Measurements from ENCODE around the gene RASSF5.

Gene RASSF5

DNA sequence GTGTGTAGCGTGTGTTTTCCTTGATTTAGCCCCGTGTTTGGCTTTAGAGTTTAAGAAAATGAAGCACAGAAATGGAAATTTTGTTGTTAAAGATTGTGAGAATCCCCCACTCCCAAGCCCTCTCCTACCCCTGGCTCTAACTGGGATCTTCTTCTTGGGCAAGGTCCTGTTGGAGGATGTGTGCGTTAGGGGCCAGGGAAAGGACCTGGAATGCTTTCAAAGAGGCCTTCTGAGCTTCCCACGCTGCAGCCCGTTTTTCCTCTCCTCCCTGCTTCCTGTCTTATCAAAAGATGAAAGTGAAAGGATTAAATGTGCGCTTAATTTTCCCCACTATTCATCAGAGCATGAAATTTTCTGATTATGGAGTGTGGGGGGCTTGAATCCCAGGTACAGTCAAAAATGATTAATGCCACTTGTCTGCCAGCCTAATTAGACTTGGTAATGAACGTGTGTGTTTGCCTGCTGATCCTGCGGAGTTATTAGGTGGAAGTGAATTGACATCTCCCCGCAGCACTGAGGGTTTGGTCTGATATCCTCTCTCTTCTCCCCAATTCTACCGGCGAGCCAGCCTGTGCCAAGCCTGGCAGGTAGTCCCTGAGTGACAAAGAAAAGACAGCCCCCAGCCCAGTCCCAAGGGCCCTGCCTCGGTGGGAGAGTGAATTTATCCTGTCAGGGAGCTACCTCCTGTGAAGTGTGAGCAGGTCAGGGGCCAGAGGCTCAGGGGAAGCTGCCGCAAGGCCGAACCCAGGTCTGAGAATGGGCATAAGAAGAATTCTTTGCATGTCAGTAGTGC is 4.9 kb downstream of the RASSF5 start:
- no peak for DNase-seq (ENCODE audit: low spot score)
- in situ Hi-C loops (cut with MboI; ENCODE audit: low sequenced_read_pairs, unreplicated experiment) = no loop called here
- TF ChIP-seq CTCF (IDR thresholded peaks at IDR 0.05; ENCODE audit: borderline replicate concordance, control extremely low read depth, extremely low read depth, insufficient read depth, missing control alignments) = no peak

- in situ Hi-C loops (cut with MboI; ENCODE audit: low sequenced_read_pairs, unreplicated experiment) = no loop called here
- DNase-seq (ENCODE audit: low spot score) = no peak
- TF ChIP-seq CTCF (IDR thresholded peaks at IDR 0.05; ENCODE audit: borderline replicate concordance, control extremely low read depth, extremely low read depth, insufficient read depth, missing control alignments) = no peak
Observed at GRCh38 chr1:206512851-206513180, 5.5 kb downstream of the RASSF5 start.

DNA sequence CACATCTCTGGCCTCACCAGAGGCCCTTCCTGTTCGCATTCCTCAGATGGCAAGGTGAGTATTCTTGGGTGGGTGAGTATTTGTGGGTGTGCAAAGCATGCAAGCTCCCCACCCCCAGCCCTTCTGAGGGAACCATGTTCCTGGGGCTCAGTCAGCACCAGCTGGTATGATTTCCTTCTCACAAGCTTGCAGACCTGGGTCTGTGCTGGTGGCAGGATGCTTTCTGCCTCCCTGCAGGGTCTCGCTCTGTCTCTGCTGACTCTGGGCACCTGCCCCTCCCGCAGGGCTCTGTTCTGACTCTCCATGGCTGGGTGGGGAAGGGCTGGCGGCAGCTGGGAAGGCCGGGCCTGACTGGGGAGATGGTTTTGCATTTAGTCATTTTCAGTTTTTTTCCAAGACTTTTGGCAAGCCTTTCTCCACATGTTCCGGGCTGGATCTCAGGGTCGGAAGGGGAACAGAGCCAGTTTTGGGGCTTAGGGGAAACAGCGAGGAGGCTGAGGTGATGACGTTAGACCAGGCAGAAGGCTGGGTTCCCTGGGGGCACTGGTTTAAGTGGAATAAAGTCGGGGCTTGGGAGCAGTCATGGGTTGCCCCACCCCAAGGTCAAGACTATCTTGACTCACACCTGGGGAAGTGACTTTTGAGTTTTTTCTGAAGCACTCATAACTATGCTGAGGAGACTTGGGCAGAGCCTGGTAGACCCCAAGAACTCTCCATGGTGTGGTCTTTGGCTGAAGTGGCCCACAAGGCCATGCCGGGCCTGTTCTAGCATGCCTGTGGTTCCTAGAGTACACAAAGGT is 6.2 kb downstream of the RASSF5 start:
- TF ChIP-seq CTCF (IDR thresholded peaks at IDR 0.05; ENCODE audit: borderline replicate concordance, control extremely low read depth, extremely low read depth, insufficient read depth, missing control alignments) = no peak
- in situ Hi-C loops (cut with MboI; ENCODE audit: low sequenced_read_pairs, unreplicated experiment) = no loop called here
- DNase-seq (ENCODE audit: low spot score) = no peak

DNA sequence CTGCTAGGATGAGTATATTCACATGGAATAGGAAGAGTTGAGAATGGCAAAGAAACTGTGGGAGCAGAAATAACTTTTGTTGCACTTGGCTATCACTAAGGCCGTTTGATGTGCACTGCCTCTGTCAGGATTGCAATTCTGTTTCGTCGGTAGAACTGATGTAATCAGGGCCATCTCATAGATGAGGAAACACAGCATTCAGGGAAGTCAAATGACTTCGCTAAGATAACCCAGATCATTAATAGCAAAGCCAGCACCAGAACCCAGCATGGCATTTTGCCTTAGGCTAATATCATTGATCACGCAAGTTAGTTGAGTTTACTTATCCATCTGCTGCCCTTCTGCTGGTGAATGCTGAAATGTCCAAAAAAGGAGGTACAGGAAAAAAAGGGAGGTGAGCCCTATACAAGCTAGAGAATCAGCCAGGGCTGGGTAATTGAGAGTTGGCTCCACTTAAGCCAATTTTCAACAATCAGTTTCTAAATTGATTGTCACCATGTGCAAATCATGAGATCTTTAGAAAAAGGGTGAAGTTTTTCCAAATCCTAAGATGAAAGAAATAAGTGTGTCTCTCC is 7.6 kb downstream of the RASSF5 start:
- in situ Hi-C loops (cut with MboI; ENCODE audit: low sequenced_read_pairs, unreplicated experiment) = no loop called here
- TF ChIP-seq CTCF (IDR thresholded peaks at IDR 0.05; ENCODE audit: borderline replicate concordance, control extremely low read depth, extremely low read depth, insufficient read depth, missing control alignments) = no peak

GRCh38 chr1:206516728-206516990 is 9.3 kb downstream of the RASSF5 start:
- no peak for TF ChIP-seq CTCF (IDR thresholded peaks at IDR 0.05; ENCODE audit: borderline replicate concordance, control extremely low read depth, extremely low read depth, insufficient read depth, missing control alignments)
- in situ Hi-C loops (cut with MboI; ENCODE audit: low sequenced_read_pairs, unreplicated experiment) = no loop called here
- no peak for DNase-seq (ENCODE audit: low spot score)

More for the DNA sequence above, 7.6 kb downstream of the RASSF5 start:
- DNase-seq (ENCODE audit: low spot score) = no peak

- in situ Hi-C loops (cut with MboI; ENCODE audit: low sequenced_read_pairs, unreplicated experiment) = no loop called here
- no peak for TF ChIP-seq CTCF (IDR thresholded peaks at IDR 0.05; ENCODE audit: borderline replicate concordance, control extremely low read depth, extremely low read depth, insufficient read depth, missing control alignments)
- DNase-seq (ENCODE audit: low spot score) = no peak
Observed at GRCh38 chr1:206517784-206518183, 10.5 kb downstream of the RASSF5 start.
